DOHH2 (cell line): Measurements from ENCODE around the gene MGLL.

Source experiments
- H3F3A ChIP-seq: fragments of 200-600 bp; sonication (generic), shearing (Covaris generic); 2 replicates; pipeline ENCODE4 v1.6.0; 2016; ENCODE audit warnings: antibody characterized with exemption, mild to moderate bottlenecking; ENCODE audit not compliant: control insufficient read depth, insufficient read depth
- H3K27ac ChIP-seq: fragments of 200-600 bp; sonication (generic); 2 replicates; pipeline ENCODE4 v1.5.1; 2014; ENCODE audit warnings: low read depth, mild to moderate bottlenecking, low read length, moderate library complexity
- H3K27me3 ChIP-seq: fragments of 200-600 bp; sonication (generic); 2 replicates; pipeline ENCODE4 v1.6.1; 2014; ENCODE audit warnings: mild to moderate bottlenecking, low read length, mixed read lengths; ENCODE audit not compliant: control insufficient read depth
- H3K36me3 ChIP-seq: fragments of 200-600 bp; sonication (generic); 2 replicates; pipeline ENCODE4 v1.6.1; 2014; ENCODE audit warnings: mild to moderate bottlenecking, low read length, moderate library complexity, mixed read lengths; ENCODE audit not compliant: control insufficient read depth
- H3K4me1 ChIP-seq: fragments of 200-600 bp; sonication (generic); 2 replicates; pipeline ENCODE4 v1.6.1; 2014; ENCODE audit warnings: mild to moderate bottlenecking, low read length, mixed read lengths; ENCODE audit not compliant: control insufficient read depth
- H3K4me2 ChIP-seq: fragments of 200-600 bp; sonication (generic); 2 replicates; pipeline ENCODE4 v1.6.0; 2014; ENCODE audit warnings: mild to moderate bottlenecking, low read length, moderate library complexity
- H3K4me3 ChIP-seq: fragments of 200-600 bp; sonication (generic); 2 replicates; pipeline ENCODE4 v1.5.1; 2014; ENCODE audit warnings: mild to moderate bottlenecking, low read length, mixed read lengths
- H3K79me2 ChIP-seq: fragments of 200-600 bp; sonication (generic); 2 replicates; pipeline ENCODE4 v1.6.1; 2014; ENCODE audit warnings: mild to moderate bottlenecking, low read length, mixed read lengths; ENCODE audit not compliant: control insufficient read depth
- H3K9me2 ChIP-seq: fragments of 200-600 bp; sonication (generic); replicated peaks from 2 replicates; pipeline ENCODE4 v1.6.1; 2014; ENCODE audit warnings: mild to moderate bottlenecking, low read length, mixed read lengths; ENCODE audit not compliant: control insufficient read depth
- H3K9me3 ChIP-seq: fragments of 200-600 bp; sonication (generic); 2 replicates; pipeline ENCODE4 v1.6.1; 2014; ENCODE audit warnings: antibody characterized with exemption, low read length, mixed read lengths; ENCODE audit not compliant: control insufficient read depth, insufficient read depth
- H4K20me1 ChIP-seq: fragments of 200-600 bp; sonication (generic); 2 replicates; pipeline ENCODE4 v1.6.0; 2014; ENCODE audit warnings: low read depth, mild to moderate bottlenecking, antibody characterized with exemption, low read length, moderate library complexity; ENCODE audit not compliant: control insufficient read depth, insufficient read depth
- EZH2phosphoT487 ChIP-seq: fragments of 200-600 bp; sonication (generic); IDR thresholded peaks from 2 replicates; pipeline ENCODE4 v1.6.1; 2017; ENCODE audit warnings: borderline replicate concordance, mild to moderate bottlenecking, antibody characterized with exemption, low read length, moderate library complexity, mixed read lengths
- TF ChIP-seq, protein P1 (sequence below): fragments of 200-600 bp; sonication (generic); IDR thresholded peaks from one replicate; pipeline ENCODE4 v1.5.1; 2014; ENCODE audit warnings: antibody characterized with exemption, mild to moderate bottlenecking, low read depth, low read length; ENCODE audit not compliant: poor library complexity, severe bottlenecking

The MGLL gene

DNA sequence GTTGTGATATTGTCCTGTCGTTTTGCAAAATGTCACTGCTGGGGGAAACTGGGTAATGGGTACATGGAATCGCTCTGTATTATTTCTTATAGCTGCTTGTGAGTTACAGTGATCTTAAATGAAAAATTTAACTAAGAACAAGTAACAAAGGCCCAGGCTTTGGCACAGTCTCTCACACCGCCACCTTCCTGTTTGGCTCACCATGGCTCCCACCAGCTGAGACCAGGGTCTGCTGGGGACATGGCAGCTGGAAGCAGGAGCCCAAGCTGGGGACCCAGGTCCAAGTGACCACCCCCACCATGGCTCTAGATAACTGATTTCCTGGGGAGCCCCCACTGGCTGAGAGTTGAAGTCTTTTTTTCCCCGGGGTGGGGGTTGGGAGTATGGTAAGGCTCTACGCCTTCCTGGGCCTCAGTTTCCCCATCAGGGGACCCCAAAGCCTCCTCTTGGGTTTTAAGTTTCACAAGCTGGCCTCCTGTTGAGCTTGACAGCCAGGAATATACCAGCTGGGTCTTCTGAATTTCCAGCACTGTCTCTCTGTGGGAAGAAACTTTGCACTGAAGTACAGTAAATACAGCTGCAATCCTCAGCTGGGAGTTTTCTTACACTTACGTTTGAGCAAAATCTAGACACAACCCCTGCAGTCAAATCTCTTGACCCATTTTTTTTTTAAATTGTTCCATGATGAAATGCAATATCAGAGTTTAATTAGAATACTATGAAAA lies 123.5 kb downstream of the MGLL start:
- no peaks in the 10 kb centered on the region for H3F3A ChIP-seq
- H4K20me1 ChIP-seq = no peaks in the 10 kb centered on the region
- H3K9me3 ChIP-seq = no peaks in the 10 kb centered on the region
- no peaks in the 10 kb centered on the region for H3K27me3 ChIP-seq
- H3K9me2 ChIP-seq = no peaks in the 10 kb centered on the region
- H3K36me3 ChIP-seq = no peaks in the 10 kb centered on the region
- H3K4me1 ChIP-seq = peaks cover 17% of the 10 kb centered on the region
- H3K79me2 ChIP-seq = no peaks in the 10 kb centered on the region
- H3K4me2 ChIP-seq = no peak overlapping the region
- H3K4me3 ChIP-seq = no peak overlapping the region
- H3K27ac ChIP-seq = no peak overlapping the region
- TF ChIP-seq EZH2phosphoT487 = no peak
- TF ChIP-seq, protein P1, sequence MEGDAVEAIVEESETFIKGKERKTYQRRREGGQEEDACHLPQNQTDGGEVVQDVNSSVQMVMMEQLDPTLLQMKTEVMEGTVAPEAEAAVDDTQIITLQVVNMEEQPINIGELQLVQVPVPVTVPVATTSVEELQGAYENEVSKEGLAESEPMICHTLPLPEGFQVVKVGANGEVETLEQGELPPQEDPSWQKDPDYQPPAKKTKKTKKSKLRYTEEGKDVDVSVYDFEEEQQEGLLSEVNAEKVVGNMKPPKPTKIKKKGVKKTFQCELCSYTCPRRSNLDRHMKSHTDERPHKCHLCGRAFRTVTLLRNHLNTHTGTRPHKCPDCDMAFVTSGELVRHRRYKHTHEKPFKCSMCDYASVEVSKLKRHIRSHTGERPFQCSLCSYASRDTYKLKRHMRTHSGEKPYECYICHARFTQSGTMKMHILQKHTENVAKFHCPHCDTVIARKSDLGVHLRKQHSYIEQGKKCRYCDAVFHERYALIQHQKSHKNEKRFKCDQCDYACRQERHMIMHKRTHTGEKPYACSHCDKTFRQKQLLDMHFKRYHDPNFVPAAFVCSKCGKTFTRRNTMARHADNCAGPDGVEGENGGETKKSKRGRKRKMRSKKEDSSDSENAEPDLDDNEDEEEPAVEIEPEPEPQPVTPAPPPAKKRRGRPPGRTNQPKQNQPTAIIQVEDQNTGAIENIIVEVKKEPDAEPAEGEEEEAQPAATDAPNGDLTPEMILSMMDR = no peak

DNA sequence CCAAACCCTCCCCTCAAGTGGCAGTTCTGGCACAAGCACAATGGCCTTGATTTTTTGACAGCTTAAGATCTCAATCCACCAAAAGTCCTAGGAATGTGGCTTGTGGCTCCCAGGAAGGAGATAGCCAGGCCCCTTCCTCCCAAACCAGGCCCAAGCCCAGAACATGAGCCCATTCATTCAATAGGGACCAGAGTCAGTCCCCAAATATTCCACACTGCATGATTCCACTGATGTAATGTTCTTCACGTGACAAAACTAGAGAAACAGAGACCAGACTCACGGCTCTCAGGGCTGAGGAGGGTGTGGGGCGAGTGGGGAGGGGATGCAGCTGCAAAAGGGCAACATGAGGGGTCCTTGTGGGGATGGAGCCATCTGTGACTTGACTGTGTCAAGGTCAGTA lies 124.0 kb downstream of the MGLL start:
- Histone ChIP-seq H3K4me3 (no peak overlapping the region), H3K9me3 (no peaks in the 10 kb centered on the region), H3K36me3 (no peaks in the 10 kb centered on the region), H3K27me3 (no peaks in the 10 kb centered on the region), H3F3A (no peaks in the 10 kb centered on the region), H3K4me2 (no peak overlapping the region), H3K9me2 (no peaks in the 10 kb centered on the region), H3K27ac (no peak overlapping the region), H3K79me2 (no peaks in the 10 kb centered on the region), H4K20me1 (no peaks in the 10 kb centered on the region), H3K4me1 (peaks cover 17% of the 10 kb centered on the region)
- TF ChIP-seq, protein P1 = no peak
- no peak for TF ChIP-seq EZH2phosphoT487

DNA sequence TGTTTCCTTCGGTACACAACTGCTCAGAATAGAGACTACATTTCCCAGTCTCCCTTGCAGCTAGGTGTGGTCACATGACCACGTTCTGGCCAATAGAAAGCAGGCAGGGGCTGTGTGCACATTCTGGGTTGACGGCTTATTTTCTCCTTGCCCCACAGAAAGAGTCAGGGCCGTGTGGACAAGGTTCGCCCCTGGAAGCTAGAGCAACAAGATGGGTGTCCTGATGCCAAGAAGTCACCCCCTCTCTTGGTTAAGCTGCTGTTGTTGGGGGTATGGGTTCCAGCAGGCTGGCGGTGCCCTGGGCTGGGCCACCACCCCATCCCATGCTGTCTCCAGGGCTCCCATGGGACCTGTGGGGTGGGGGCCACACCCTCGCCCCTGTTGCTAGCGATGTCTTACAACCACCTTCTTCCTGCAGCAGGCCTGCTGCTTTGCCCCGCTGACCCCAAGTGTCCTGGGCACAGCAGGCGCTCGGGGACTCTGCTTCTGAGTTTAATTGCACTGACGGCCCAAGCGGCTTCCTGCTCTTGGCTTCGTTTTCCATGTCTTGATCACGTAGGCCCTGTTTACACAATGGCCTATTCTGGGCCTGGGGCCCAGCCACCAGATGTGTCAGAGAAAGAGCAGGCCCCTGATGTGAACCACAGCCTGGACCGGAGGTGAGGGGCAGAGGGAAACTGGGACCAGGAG lies 124.6 kb downstream of the MGLL start:
- Histone ChIP-seq H3K27me3 (no peaks in the 10 kb centered on the region), H3K4me2 (peak overlapping the region; percentile 27), H3K9me3 (no peaks in the 10 kb centered on the region), H4K20me1 (no peaks in the 10 kb centered on the region), H3K4me3 (peak overlapping the region; percentile 7; the same call in 1 of the 2 replicates), H3K79me2 (no peaks in the 10 kb centered on the region), H3K27ac (no peak overlapping the region), H3F3A (no peaks in the 10 kb centered on the region), H3K4me1 (peaks cover 17% of the 10 kb centered on the region), H3K9me2 (no peaks in the 10 kb centered on the region), H3K36me3 (no peaks in the 10 kb centered on the region)
- TF ChIP-seq EZH2phosphoT487 = no peak
